ENCODE data around the gene RSAD2. TPM values are rescaled to one million over a fixed set of nuclear protein-coding genes. Genes with fewer than 3 reads are reported as not detected.

RSAD2 gene
- total and polyA plus RNA-seq, 2 experiments from 2014 or later = 0.10 TPM; not detected in 1

- H3F3A ChIP-seq (replicated peaks; ENCODE audit: low read depth) = no peaks in the 10 kb centered on the region
- no peak overlapping the region for H3K4me2 ChIP-seq
- H3K4me1 Mint-ChIP-seq = peaks cover 30% of the 10 kb centered on the region
- peaks cover 14% of the 10 kb centered on the region for H3K27me3 ChIP-seq (ENCODE audit: insufficient read depth)
- H3K4me3 ChIP-seq = no peak overlapping the region
- peaks cover 7% of the 10 kb centered on the region; the same call in 1 of the 2 replicates for H3K79me2 ChIP-seq (replicated peaks; ENCODE audit: insufficient read depth)
- H3K27me3 Mint-ChIP-seq (ENCODE audit: insufficient read depth, low read depth, poor library complexity) = peaks cover 11% of the 10 kb centered on the region
- no peaks in the 10 kb centered on the region for H3K9me2 ChIP-seq (ENCODE audit: insufficient read depth)
- no peaks in the 10 kb centered on the region for H3K4me1 ChIP-seq (ENCODE audit: insufficient read depth)
- peak overlapping the region; percentile 32; the same call in 1 of the 2 replicates for H3K27ac Mint-ChIP-seq
- ATAC-seq (peak; percentile 12), DNase-seq (ENCODE audit: low spot score) (peak; percentile 42)
- peaks cover 4% of the 10 kb centered on the region for H3K36me3 Mint-ChIP-seq (ENCODE audit: low read depth)
- H2AFZ ChIP-seq = no peak overlapping the region
- no peaks in the 10 kb centered on the region for H3K36me3 ChIP-seq (ENCODE audit: insufficient read depth)
- peaks cover 9% of the 10 kb centered on the region; the same call in 1 of the 3 replicates for H3K9me3 Mint-ChIP-seq
- no peaks in the 10 kb centered on the region; the same call in 1 of the 2 replicates for H4K20me1 ChIP-seq (replicated peaks; ENCODE audit: insufficient read depth)
- no peak overlapping the region for H3K4me3 Mint-ChIP-seq
- TF ChIP-seq CTCF (conservative IDR thresholded peaks at IDR 0.05; ENCODE audit: low read depth in 2 of 2) = peak; percentile 21 to 22; a peak in 2 of 4 replicates
- no peak for TF ChIP-seq STAT1 (IDR thresholded peaks at IDR 0.05; ENCODE audit: unreplicated experiment)
- TF ChIP-seq EZH2 (IDR thresholded peaks at IDR 0.05; ENCODE audit: low read depth, unreplicated experiment) = no peak
- no peak for TF ChIP-seq CREB1 (CRISPR knock-in tag; IDR thresholded peaks at IDR 0.05; ENCODE audit: low read depth)
- no peak for TF ChIP-seq EZH2phosphoT487 (IDR thresholded peaks at IDR 0.05; ENCODE audit: unreplicated experiment)
- H3K27ac ChIP-seq (ENCODE audit: low read depth) = no peak overlapping the region
Measured at GRCh38 chr2:6922201-6922656, 44.7 kb downstream of the RSAD2 start.

DNA sequence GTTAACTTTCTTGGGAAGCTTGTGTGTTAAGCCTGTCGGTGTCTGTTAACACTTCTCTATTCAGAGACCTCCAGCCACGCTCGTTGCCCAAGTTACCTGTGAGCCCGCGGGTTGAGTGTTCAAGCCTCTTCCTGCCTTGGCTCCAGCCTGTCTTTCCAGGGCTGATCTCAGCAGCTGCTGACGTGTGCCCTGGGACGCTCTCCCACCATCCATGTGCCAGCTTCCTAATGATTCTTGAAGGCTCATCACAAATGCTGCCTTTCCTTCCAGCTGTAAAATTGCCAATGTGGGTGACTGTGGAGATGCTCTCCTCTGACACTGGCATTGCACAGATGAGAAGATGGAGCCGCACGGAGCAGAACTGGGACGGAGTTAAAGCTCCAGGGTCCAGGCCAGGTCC is 45.7 kb downstream of the RSAD2 start:
- TF ChIP-seq POLR2AphosphoS5 (IDR thresholded peaks at IDR 0.05; ENCODE audit: low read depth) (no peak), EZH2 (IDR thresholded peaks at IDR 0.05; ENCODE audit: low read depth, unreplicated experiment) (no peak), ZNF331 (CRISPR knock-in tag; IDR thresholded peaks at IDR 0.05; ENCODE audit: low read depth) (no peak)

More for the DNA sequence above, 45.7 kb downstream of the RSAD2 start:
- H3K36me3 ChIP-seq (ENCODE audit: insufficient read depth) = no peaks in the 10 kb centered on the region
- peaks cover 7% of the 10 kb centered on the region for H3K36me3 Mint-ChIP-seq (ENCODE audit: low read depth)
- DNase-seq (ENCODE audit: low spot score) = no peak
- no peak overlapping the region for H3K4me3 ChIP-seq
- no peak for ATAC-seq
- H3K9me2 ChIP-seq (ENCODE audit: insufficient read depth) = no peaks in the 10 kb centered on the region
- H3K27ac Mint-ChIP-seq = no peak overlapping the region
- no peak overlapping the region for H3K27ac ChIP-seq (ENCODE audit: low read depth)
- no peak overlapping the region for H3K4me3 Mint-ChIP-seq
- H3K4me1 ChIP-seq (ENCODE audit: insufficient read depth) = no peaks in the 10 kb centered on the region
- no peak overlapping the region for H3K4me2 ChIP-seq
- peaks cover 10% of the 10 kb centered on the region; the same call in 1 of the 2 replicates for H3K79me2 ChIP-seq (replicated peaks; ENCODE audit: insufficient read depth)
- peaks cover 9% of the 10 kb centered on the region for H3K27me3 Mint-ChIP-seq (ENCODE audit: insufficient read depth, low read depth, poor library complexity)
- no peaks in the 10 kb centered on the region for H3F3A ChIP-seq (replicated peaks; ENCODE audit: low read depth)
- H3K4me1 Mint-ChIP-seq = peaks cover 32% of the 10 kb centered on the region
- H2AFZ ChIP-seq = no peak overlapping the region
- H3K9me3 Mint-ChIP-seq = peaks cover 9% of the 10 kb centered on the region; the same call in 1 of the 3 replicates
- H4K20me1 ChIP-seq (replicated peaks; ENCODE audit: insufficient read depth) = no peaks in the 10 kb centered on the region; the same call in 1 of the 2 replicates
- H3K27me3 ChIP-seq (ENCODE audit: insufficient read depth) = peaks cover 9% of the 10 kb centered on the region
